OCI-LY1 (cell line): ENCODE measurements around the gene NUP42.

Source experiments
- H2AFZ ChIP-seq: fragments of 200-600 bp; sonication (generic), shearing (Covaris generic); 2 replicates; pipeline ENCODE4 v1.6.0; 2014; ENCODE audit warnings: antibody characterized with exemption, mild to moderate bottlenecking, low read length
- H3F3A ChIP-seq: fragments of 200-600 bp; sonication (generic), shearing (Covaris generic); 2 replicates; pipeline ENCODE4 v1.6.0; 2014; ENCODE audit warnings: mild to moderate bottlenecking, antibody characterized with exemption, low read length, moderate library complexity; ENCODE audit not compliant: insufficient read depth
- H3K27ac ChIP-seq: fragments of 200-600 bp; sonication (generic); 2 replicates; pipeline ENCODE4 v1.5.1; 2014; ENCODE audit warnings: low read length, mixed run types, mild to moderate bottlenecking, low read depth; ENCODE audit not compliant: poor library complexity, severe bottlenecking
- H3K27me3 ChIP-seq: fragments of 200-600 bp; sonication (generic); 2 replicates; pipeline ENCODE4 v1.6.0; 2014; ENCODE audit warnings: antibody characterized with exemption, mild to moderate bottlenecking, low read length, moderate library complexity; ENCODE audit not compliant: insufficient read depth
- H3K36me3 ChIP-seq: fragments of 200-600 bp; sonication (generic); 2 replicates; pipeline ENCODE4 v1.6.1; 2014; ENCODE audit warnings: mild to moderate bottlenecking, antibody characterized with exemption, low read length, moderate library complexity, mixed read lengths; ENCODE audit not compliant: insufficient read depth
- H3K4me1 ChIP-seq: fragments of 200-600 bp; sonication (generic); 2 replicates; pipeline ENCODE4 v1.5.1; 2014; ENCODE audit warnings: mild to moderate bottlenecking, low read length, moderate library complexity; ENCODE audit not compliant: insufficient read depth, severe bottlenecking
- H3K4me2 ChIP-seq: fragments of 200-600 bp; sonication (generic), shearing (Covaris generic); 2 replicates; pipeline ENCODE4 v1.6.1; 2014; ENCODE audit warnings: low read length
- H3K4me3 ChIP-seq: fragments of 200-600 bp; sonication (generic); 2 replicates; pipeline ENCODE4 v1.5.1; 2014; ENCODE audit warnings: low read length, low read depth, mild to moderate bottlenecking, mixed read lengths; ENCODE audit not compliant: poor library complexity, severe bottlenecking
- H3K79me2 ChIP-seq: fragments of 200-600 bp; shearing (Covaris generic); 2 replicates; pipeline ENCODE4 v1.6.1; 2016; ENCODE audit warnings: mixed run types, low read length, mixed read lengths; ENCODE audit not compliant: insufficient read depth
- H3K9ac ChIP-seq: fragments of 200-600 bp; sonication (generic), shearing (Covaris generic); 2 replicates; pipeline ENCODE4 v1.6.1; 2014; ENCODE audit warnings: mild to moderate bottlenecking, low read length, mixed read lengths
- H3K9me2 ChIP-seq: fragments of 200-600 bp; sonication (generic), shearing (Covaris generic); 2 replicates; pipeline ENCODE4 v1.6.1; 2014; ENCODE audit warnings: low read depth, mild to moderate bottlenecking, low read length, mixed read lengths
- H3K9me3 ChIP-seq: fragments of 200-600 bp; shearing (Covaris generic); 2 replicates; pipeline ENCODE4 v1.6.1; 2014; ENCODE audit warnings: low read length, mixed read lengths
- H4K20me1 ChIP-seq: fragments of 200-600 bp; sonication (generic), shearing (Covaris generic); 2 replicates; pipeline ENCODE4 v1.6.0; 2016; ENCODE audit warnings: mild to moderate bottlenecking, low read length; ENCODE audit not compliant: insufficient read depth
- EZH2 ChIP-seq: fragments of 200-600 bp; sonication (generic), shearing (Covaris generic); IDR thresholded peaks from 2 replicates; pipeline ENCODE4 v1.8.0; 2017; ENCODE audit warnings: borderline replicate concordance, mixed run types, mild to moderate bottlenecking, antibody characterized with exemption, low read length, moderate library complexity, mixed read lengths
- TF ChIP-seq, protein P1 (sequence below): fragments of 200-600 bp; sonication (generic), shearing (Covaris generic); IDR thresholded peaks from 2 replicates; pipeline ENCODE4 v1.5.1; 2017; ENCODE audit warnings: mild to moderate bottlenecking, antibody characterized with exemption, low read length, moderate library complexity, mixed read lengths

The NUP42 gene

GRCh38 chr7:23247046-23247602, 65.3 kb downstream of the NUP42 start:
- no peaks in the 10 kb centered on the region for H3K9me2 ChIP-seq
- no peak overlapping the region for H3K9ac ChIP-seq
- no peak overlapping the region for H2AFZ ChIP-seq
- no peaks in the 10 kb centered on the region for H3K79me2 ChIP-seq
- no peak overlapping the region for H3K4me3 ChIP-seq
- H3K4me1 ChIP-seq, result no peaks in the 10 kb centered on the region
- H3K9me3 ChIP-seq, result no peaks in the 10 kb centered on the region
- H3K27me3 ChIP-seq, result no peaks in the 10 kb centered on the region; the same call in 1 of the 2 replicates
- no peaks in the 10 kb centered on the region for H3K36me3 ChIP-seq
- H3K27ac ChIP-seq, result no peak overlapping the region
- no peak for TF ChIP-seq EZH2
- TF ChIP-seq, protein P1, sequence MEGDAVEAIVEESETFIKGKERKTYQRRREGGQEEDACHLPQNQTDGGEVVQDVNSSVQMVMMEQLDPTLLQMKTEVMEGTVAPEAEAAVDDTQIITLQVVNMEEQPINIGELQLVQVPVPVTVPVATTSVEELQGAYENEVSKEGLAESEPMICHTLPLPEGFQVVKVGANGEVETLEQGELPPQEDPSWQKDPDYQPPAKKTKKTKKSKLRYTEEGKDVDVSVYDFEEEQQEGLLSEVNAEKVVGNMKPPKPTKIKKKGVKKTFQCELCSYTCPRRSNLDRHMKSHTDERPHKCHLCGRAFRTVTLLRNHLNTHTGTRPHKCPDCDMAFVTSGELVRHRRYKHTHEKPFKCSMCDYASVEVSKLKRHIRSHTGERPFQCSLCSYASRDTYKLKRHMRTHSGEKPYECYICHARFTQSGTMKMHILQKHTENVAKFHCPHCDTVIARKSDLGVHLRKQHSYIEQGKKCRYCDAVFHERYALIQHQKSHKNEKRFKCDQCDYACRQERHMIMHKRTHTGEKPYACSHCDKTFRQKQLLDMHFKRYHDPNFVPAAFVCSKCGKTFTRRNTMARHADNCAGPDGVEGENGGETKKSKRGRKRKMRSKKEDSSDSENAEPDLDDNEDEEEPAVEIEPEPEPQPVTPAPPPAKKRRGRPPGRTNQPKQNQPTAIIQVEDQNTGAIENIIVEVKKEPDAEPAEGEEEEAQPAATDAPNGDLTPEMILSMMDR, result no peak
- H4K20me1 ChIP-seq, result no peaks in the 10 kb centered on the region
- H3K4me2 ChIP-seq, result no peak overlapping the region
- no peaks in the 10 kb centered on the region for H3F3A ChIP-seq

GRCh38 chr7:23247603-23248335, 65.9 kb downstream of the NUP42 start:
- H3K4me3 ChIP-seq, result no peak overlapping the region
- H3K9ac ChIP-seq, result no peak overlapping the region
- H3K27me3 ChIP-seq, result no peaks in the 10 kb centered on the region; the same call in 1 of the 2 replicates
- no peaks in the 10 kb centered on the region for H3K9me2 ChIP-seq
- no peak overlapping the region for H3K4me2 ChIP-seq
- no peak for TF ChIP-seq EZH2
- TF ChIP-seq, protein P1, result no peak
- H4K20me1 ChIP-seq, result no peaks in the 10 kb centered on the region
- H3F3A ChIP-seq, result no peaks in the 10 kb centered on the region
- no peak overlapping the region for H2AFZ ChIP-seq
- no peaks in the 10 kb centered on the region for H3K4me1 ChIP-seq
- H3K9me3 ChIP-seq, result no peaks in the 10 kb centered on the region; the same call in 1 of the 2 replicates
- H3K36me3 ChIP-seq, result no peaks in the 10 kb centered on the region
- H3K27ac ChIP-seq, result no peak overlapping the region
- H3K79me2 ChIP-seq, result no peaks in the 10 kb centered on the region

- Histone ChIP-seq H3K4me2 (no peak overlapping the region), H3F3A (no peaks in the 10 kb centered on the region), H2AFZ (no peak overlapping the region), H3K4me3 (no peak overlapping the region), H4K20me1 (no peaks in the 10 kb centered on the region), H3K27me3 (peaks cover 4% of the 10 kb centered on the region; the same call in 1 of the 2 replicates), H3K27ac (no peak overlapping the region), H3K9me3 (no peaks in the 10 kb centered on the region; the same call in 1 of the 2 replicates), H3K9me2 (no peaks in the 10 kb centered on the region), H3K36me3 (no peaks in the 10 kb centered on the region), H3K9ac (no peak overlapping the region), H3K79me2 (no peaks in the 10 kb centered on the region), H3K4me1 (no peaks in the 10 kb centered on the region)
- TF ChIP-seq, protein P1, result no peak
These were observed 67.6 kb downstream of the NUP42 start for GRCh38 chr7:23249486-23249885.
